ENCODE data around the gene STARD7.
"Not testable (repeated sequence)": the region's sequence is repeated elsewhere in the genome, so short reads cannot be mapped to it uniquely, and the experiment has no call there.

The STARD7 gene

GRCh38 chr2:96208143-96209010 lies at the start of gene STARD7:
Gene STARD7 (minus strand): TSS chr2:96208827. CDS start chr2:96208434, 393 bp downstream.
- DNase-seq (ENCODE audit: low read depth in 1 of 2, low spot score in 1 of 2), result peak; percentile 93 to 96

GRCh38 chr2:96257744-96258143 lies 49.1 kb upstream of the STARD7 start:
- not testable (repeated sequence) for DNase-seq (ENCODE audit: low read depth in 1 of 2, low spot score in 1 of 2)

- no peak for DNase-seq (ENCODE audit: low read depth in 1 of 2, low spot score in 1 of 2)
Measured at GRCh38 chr2:96256611-96257113, 48.0 kb upstream of the STARD7 start.

GRCh38 chr2:96254571-96254970 lies 45.9 kb upstream of the STARD7 start:
- DNase-seq (ENCODE audit: low read depth in 1 of 2, low spot score in 1 of 2), result no peak

- no peak for DNase-seq (ENCODE audit: low read depth in 1 of 2, low spot score in 1 of 2)
Measured at GRCh38 chr2:96253006-96253405, 44.4 kb upstream of the STARD7 start.

GRCh38 chr2:96252526-96252925 lies 43.9 kb upstream of the STARD7 start:
- no peak for DNase-seq (ENCODE audit: low read depth in 1 of 2, low spot score in 1 of 2)

- DNase-seq (ENCODE audit: low read depth in 1 of 2, low spot score in 1 of 2), result no peak
Measured at GRCh38 chr2:96251721-96252292, 43.2 kb upstream of the STARD7 start.

- DNase-seq (ENCODE audit: low read depth in 1 of 2, low spot score in 1 of 2), result no peak
Measured at GRCh38 chr2:96250188-96250587, 41.6 kb upstream of the STARD7 start.

- DNase-seq (ENCODE audit: low read depth in 1 of 2, low spot score in 1 of 2), result no peak
Measured at GRCh38 chr2:96249654-96250053, 41.0 kb upstream of the STARD7 start.

- DNase-seq (ENCODE audit: low read depth in 1 of 2, low spot score in 1 of 2), result no peak
Measured at GRCh38 chr2:96248624-96249023, 40.0 kb upstream of the STARD7 start.

GRCh38 chr2:96247896-96248295 lies 39.3 kb upstream of the STARD7 start:
- no peak for DNase-seq (ENCODE audit: low read depth in 1 of 2, low spot score in 1 of 2)

GRCh38 chr2:96247009-96247408 lies 38.4 kb upstream of the STARD7 start:
- DNase-seq (ENCODE audit: low read depth in 1 of 2, low spot score in 1 of 2), result no peak

GRCh38 chr2:96245609-96246390 lies 37.2 kb upstream of the STARD7 start:
- DNase-seq (ENCODE audit: low read depth in 1 of 2, low spot score in 1 of 2), result no peak

- no peak for DNase-seq (ENCODE audit: low read depth in 1 of 2, low spot score in 1 of 2)
Measured at GRCh38 chr2:96243843-96244242, 35.2 kb upstream of the STARD7 start.

- peak in 1 of 2 donors; percentile 20 for DNase-seq (ENCODE audit: low read depth in 1 of 2, low spot score in 1 of 2)
Measured at GRCh38 chr2:96241900-96242611, 33.4 kb upstream of the STARD7 start.

GRCh38 chr2:96241227-96241626 lies 32.6 kb upstream of the STARD7 start:
- DNase-seq (ENCODE audit: low read depth in 1 of 2, low spot score in 1 of 2), result no peak

GRCh38 chr2:96240341-96241038 lies 31.9 kb upstream of the STARD7 start:
- DNase-seq (ENCODE audit: low read depth in 1 of 2, low spot score in 1 of 2), result no peak

GRCh38 chr2:96239745-96240264 lies 31.2 kb upstream of the STARD7 start:
- no peak for DNase-seq (ENCODE audit: low read depth in 1 of 2, low spot score in 1 of 2)

GRCh38 chr2:96239091-96239490 lies 30.5 kb upstream of the STARD7 start:
- DNase-seq (ENCODE audit: low read depth in 1 of 2, low spot score in 1 of 2), result no peak

GRCh38 chr2:96238266-96238665 lies 29.6 kb upstream of the STARD7 start:
- DNase-seq (ENCODE audit: low read depth in 1 of 2, low spot score in 1 of 2), result no peak

Data from activated T-helper 1 cell treated with anti-CD3 and anti-CD28 coated beads, Interleukin-2, amount 50 U/mL, for 16 hours (primary cell).